ENCODE measurements around the gene ETFRF1.

GRCh38 chr12:25184132-25184531, 10.9 kb upstream of the ETFRF1 start:
- TF ChIP-seq TAF1 (IDR thresholded peaks at IDR 0.05; ENCODE audit: borderline replicate concordance, low read depth, low read length) = no peak
- no peak for TF ChIP-seq POLR2AphosphoS5 (IDR thresholded peaks at IDR 0.05; ENCODE audit: low read depth, low read length)
- no peak for TF ChIP-seq POLR2A (IDR thresholded peaks at IDR 0.05; ENCODE audit: low read depth, low read length)
